ENCODE measurements around the gene MX2.

Gene MX2

DNA sequence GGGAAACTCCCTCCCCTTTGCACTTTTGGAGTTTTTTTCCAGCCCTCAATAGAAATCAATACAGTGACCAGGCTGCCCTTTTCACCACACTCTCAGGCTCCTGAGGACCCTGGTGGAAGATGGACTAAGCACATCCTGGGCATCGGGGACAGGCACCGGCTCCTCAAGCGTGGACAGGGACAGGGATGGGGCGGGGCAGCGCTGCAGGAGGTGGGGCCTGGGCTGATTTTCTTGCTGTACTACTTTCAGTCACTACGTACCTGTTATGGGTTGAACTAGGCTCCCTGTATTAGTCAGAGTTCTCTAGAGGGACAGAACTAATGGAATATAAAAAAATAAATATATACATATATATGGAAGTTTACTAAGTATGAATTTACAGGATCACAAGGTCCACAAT, 2.5 kb downstream of the MX2 start:
- DNase-seq (ENCODE audit: low read depth in 2 of 2, low spot score in 1 of 2) = no peak

DNA sequence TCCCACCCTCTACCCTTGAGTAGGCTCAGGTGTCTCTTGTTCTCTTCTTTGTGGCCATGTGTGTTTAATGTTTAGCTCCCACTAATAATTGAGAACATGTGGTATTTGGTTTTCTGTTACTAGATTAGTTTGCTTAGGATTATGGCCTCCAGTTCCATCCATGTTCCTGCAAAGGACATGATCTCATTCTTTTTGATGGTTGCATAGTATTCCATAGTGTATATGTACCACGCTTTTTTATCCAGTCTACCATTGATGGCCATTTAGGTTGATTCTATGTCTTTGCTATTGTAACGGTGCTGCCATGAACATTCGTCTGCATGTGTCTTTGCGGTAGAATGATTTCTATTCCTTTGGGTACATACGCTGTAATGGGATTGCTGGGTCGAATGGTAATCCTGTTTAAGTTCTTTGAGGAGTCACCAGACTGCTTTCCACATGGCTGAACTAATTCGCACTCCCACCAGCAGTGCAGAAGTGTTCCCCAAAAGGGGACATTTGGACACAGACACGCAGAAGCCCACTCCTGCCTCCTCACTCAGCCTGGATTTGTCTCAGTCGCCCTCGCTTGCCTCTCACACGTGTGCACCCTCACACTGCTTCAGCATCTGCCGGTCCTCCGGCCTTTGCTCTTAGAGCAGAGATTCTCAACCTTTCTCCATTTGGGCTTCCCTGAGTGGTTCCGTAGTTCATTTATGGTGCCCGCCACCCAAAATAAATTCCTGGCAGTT, 3.7 kb downstream of the MX2 start:
- no peak for DNase-seq (ENCODE audit: low read depth in 2 of 2, low spot score in 1 of 2)

- DNase-seq (ENCODE audit: low read depth in 2 of 2, low spot score in 1 of 2) = no peak
Measured at GRCh38 chr21:41366522-41367151, 4.8 kb downstream of the MX2 start.

GRCh38 chr21:41367301-41367944, 5.6 kb downstream of the MX2 start:
- DNase-seq (ENCODE audit: low read depth in 2 of 2, low spot score in 1 of 2) = no peak

DNA sequence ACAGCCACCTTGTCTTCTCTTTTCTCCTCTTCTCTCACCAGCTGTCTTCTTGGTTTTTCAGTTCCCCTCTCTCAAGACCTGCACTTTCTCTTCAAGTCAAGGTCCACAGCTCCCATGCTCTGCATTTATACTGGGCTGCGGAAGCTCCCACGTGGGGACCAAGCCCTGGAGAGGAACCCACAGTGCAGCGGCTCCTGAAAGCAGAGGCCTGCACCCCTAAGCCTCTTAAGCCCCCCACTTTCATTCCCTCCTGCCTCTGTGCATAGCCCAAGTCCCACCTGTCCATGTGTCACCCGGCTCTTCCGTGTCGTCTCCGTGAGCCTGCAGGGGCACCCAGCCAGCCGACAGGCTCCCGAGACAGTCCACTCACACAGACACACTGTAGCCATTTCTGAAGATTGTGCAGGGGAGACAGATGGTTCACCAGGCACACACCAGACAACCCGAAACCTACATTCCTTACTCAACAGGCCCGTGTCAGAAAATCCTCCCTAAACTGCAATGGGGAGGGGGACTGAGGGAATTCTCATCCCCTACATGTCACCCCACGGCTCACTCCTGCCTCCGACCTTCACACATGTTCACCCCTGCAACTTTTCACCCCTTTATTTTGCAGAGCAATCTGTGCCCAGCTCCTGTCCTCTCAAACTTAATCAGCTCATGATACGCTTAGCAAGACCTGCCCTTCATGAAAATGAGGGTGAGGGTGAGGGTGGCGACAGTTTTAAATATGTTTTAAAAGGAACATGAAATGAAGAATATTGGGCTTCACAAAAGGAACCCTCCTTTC, 6.3 kb downstream of the MX2 start:
- DNase-seq (ENCODE audit: low read depth in 2 of 2, low spot score in 1 of 2) = no peak

DNA sequence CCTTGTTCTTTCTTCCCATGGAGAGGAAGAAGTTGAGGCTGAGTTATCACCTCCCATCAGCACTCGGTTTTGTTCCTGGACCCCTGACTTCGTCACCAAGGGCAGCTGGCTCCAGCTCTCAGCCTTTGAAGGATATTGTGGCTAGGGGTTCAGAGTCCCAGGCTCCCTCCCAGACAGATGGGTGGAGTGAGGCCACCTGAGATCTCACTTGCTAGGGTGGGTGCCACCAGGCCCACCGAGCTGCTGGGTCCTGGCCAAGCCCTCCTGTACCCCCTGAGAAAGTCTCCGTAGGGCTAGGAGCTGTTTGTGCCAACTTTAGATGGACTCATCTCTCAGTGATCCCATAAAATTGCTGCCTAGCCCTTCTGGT, 6.9 kb downstream of the MX2 start:
- no peak for DNase-seq (ENCODE audit: low read depth in 2 of 2, low spot score in 1 of 2)

GRCh38 chr21:41369105-41369919, 7.5 kb downstream of the MX2 start:
- DNase-seq (ENCODE audit: low read depth in 2 of 2, low spot score in 1 of 2) = no peak

DNA sequence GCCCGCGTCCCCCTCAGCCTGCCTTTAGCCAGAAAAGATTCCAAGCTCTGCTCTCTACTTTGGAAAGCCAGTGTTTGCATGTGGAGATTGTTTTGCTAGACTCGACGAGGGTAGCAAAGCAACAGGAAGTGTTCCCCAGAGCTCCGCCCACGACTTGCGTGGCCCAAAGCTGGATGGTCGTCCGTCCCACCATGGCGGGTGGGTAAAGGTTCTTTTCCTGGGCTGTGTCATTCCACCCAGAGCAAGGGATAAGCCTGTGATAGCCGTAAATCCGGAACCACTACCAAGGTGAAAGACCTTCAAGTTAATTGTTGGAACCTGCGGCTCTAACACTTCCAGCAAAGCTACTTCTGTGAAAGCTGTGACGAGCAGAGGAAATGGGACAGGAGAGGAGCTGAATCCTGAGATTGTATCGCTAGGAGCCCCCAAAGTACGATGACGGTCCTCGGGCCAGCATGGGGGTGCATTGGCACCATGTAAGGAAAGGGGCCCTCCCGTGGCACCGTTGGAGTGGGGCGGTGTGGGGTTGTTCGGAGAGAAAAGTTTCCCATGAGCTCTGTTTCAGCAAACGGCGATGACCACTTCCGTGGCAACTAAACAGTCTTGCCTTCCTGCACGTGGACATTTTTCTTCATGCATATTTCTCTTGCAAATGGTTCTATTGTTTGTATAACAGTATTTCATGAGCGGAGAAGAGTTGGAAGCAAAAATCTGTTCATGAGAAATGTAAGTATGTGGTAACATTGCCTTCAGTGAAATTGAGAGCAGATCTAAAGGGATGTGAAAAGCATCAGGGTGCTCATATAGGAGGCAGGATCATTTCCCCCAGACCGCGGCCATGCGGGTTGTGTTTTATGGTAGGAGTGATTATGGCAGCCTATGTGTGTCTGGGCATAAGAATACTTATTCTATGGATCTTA, 8.4 kb downstream of the MX2 start:
- no peak for DNase-seq (ENCODE audit: low read depth in 2 of 2, low spot score in 1 of 2)

GRCh38 chr21:41370840-41371684, 9.2 kb downstream of the MX2 start:
- DNase-seq (ENCODE audit: low read depth in 2 of 2, low spot score in 1 of 2) = no peak

DNA sequence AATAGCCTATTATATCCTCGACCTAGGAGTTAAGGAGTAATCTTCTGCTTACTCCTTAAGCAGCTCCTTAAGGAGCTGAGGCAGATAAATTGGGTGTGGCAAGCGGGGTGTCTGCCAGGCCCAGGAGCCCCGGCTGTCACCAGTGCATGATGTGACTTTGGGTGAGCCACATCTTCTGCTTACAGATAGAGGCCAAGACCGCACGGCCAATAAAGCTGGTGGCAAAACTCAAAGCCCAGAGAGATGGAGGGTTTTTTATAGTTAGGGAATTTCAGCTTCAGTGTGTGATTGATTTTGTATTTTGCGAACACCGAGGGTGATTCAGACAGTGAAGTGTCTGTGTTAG, 9.8 kb downstream of the MX2 start:
- no peak for DNase-seq (ENCODE audit: low read depth in 2 of 2, low spot score in 1 of 2)

DNA sequence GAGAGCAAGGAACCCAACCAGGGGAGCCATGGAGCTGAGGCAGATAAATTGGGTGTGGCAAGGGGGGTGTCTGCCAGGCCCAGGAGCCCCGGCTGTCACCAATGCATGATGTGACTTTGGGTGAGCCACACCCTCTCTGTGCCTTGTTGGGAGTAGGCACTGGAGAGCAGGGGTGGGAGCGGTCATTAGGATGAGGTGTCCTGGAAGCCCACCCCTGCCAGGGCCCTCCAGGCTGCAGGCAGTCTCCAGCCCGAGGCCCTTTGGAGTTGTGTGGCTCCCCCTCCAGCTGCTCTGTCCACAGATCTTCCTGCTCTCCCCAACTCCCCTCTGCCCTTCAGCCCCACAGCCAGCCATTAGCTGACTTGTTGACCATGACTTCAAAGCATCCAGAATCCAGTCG, 11.4 kb downstream of the MX2 start:
- no peak for DNase-seq (ENCODE audit: low read depth in 2 of 2, low spot score in 1 of 2)

GRCh38 chr21:41373763-41374162, 11.9 kb downstream of the MX2 start:
- no peak for DNase-seq (ENCODE audit: low read depth in 2 of 2, low spot score in 1 of 2)

DNA sequence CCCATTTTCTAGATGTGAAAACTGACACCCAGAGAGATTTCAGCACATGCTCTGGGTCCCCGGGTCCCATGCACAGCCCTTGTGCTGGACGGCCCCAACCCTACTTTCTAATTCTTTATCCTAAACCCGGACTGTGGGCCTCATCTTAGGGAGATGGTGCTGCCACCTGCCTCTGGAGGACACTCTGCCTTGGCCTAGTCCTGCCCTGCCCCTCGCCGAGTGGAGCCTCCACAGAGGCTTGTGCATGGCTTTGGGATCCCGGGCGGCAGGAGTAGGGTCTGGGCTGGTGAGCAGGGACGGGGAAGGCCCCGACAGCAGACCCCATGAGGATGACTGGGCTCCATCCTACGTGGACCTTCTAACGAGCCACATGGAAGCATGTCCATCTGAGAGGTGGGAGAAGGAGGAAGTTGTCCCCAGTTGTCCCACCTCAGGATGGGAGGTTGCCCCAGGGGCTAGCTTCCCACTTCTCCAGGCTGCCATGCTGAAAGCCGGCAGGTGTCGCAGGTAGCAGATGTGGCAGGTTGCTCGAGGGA, 12.4 kb downstream of the MX2 start:
- no peak for DNase-seq (ENCODE audit: low read depth in 2 of 2, low spot score in 1 of 2)

- no peak for DNase-seq (ENCODE audit: low read depth in 2 of 2, low spot score in 1 of 2)
Measured at GRCh38 chr21:41374867-41375533, 13.2 kb downstream of the MX2 start.

GRCh38 chr21:41375875-41376274, 14.0 kb downstream of the MX2 start:
- no peak for DNase-seq (ENCODE audit: low read depth in 2 of 2, low spot score in 1 of 2)

DNA sequence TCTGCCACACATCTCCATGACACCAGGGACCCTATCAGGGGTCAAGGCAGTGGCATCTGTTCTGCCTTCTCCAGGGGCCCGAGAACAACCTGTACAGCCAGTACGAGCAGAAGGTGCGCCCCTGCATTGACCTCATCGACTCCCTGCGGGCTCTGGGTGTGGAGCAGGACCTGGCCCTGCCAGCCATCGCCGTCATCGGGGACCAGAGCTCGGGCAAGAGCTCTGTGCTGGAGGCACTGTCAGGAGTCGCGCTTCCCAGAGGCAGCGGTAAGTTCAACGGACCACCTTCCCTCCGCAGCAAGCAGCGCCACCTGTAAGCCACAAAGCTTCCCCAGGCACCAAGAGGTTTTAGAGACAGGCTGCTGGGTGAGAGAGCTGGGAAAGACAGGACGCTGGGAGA, 15.9 kb downstream of the MX2 start:
- DNase-seq (ENCODE audit: low read depth in 2 of 2, low spot score in 1 of 2) = no peak

- no peak for DNase-seq (ENCODE audit: low read depth in 2 of 2, low spot score in 1 of 2)
Measured at GRCh38 chr21:41378849-41379248, 17.0 kb downstream of the MX2 start.

DNA sequence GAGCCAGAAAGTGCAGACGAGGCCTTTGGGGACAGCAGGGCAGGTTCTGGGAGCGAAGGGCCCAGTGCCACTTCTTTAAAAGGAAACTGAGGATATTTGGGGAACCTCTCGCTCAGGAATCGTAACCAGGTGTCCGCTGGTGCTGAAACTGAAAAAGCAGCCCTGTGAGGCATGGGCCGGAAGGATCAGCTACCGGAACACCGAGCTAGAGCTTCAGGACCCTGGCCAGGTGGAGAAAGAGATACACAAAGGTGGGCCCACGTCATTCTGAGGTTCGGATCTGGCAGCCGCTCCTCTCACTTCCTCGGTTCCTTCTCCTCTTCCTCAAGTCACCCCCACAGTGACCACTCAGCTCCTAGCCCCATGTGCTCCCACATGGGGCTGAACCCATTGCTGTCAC, 18.1 kb downstream of the MX2 start:
- no peak for DNase-seq (ENCODE audit: low read depth in 2 of 2, low spot score in 1 of 2)

Data from stimulated activated CD8-positive, alpha-beta memory T cell treated with anti-CD3 and anti-CD28 coated beads, Interleukin-4, amount 100 ng/mL, for 4 hours (primary cell).